Inflammatory macrophage treated with lipopolysaccharide for 1 hour (primary cell): ENCODE measurements around the gene TK2.
"Not testable (repeated sequence)": the region's sequence is repeated elsewhere in the genome, so short reads cannot be mapped to it uniquely, and the experiment has no call there.

Experiments
- DNase-seq, 2 donors: peaks; one replicate each; pipeline ENCODE4 v3.0.0-alpha.2; 2020 to 2022

Gene TK2

GRCh38 chr16:66465946-66466345 lies 84.0 kb downstream of the TK2 start:
- not testable (repeated sequence) for DNase-seq

- no peak for DNase-seq
Observed at GRCh38 chr16:66462912-66463311, 87.0 kb downstream of the TK2 start.

- DNase-seq = no peak
Observed at GRCh38 chr16:66460703-66461102, 89.2 kb downstream of the TK2 start.

GRCh38 chr16:66459878-66460277 lies 90.0 kb downstream of the TK2 start:
- no peak for DNase-seq

GRCh38 chr16:66458853-66459252 lies 91.1 kb downstream of the TK2 start:
- no peak for DNase-seq

- DNase-seq = no peak
Observed at GRCh38 chr16:66458292-66458691, 91.6 kb downstream of the TK2 start.
